ENCODE results near the gene SIGLEC14. TPM values are rescaled to one million over a fixed set of nuclear protein-coding genes. Genes with fewer than 3 reads are reported as not detected.

The SIGLEC14 gene
- total RNA-seq, 2 experiments from 2014 or later = not detected

DNA sequence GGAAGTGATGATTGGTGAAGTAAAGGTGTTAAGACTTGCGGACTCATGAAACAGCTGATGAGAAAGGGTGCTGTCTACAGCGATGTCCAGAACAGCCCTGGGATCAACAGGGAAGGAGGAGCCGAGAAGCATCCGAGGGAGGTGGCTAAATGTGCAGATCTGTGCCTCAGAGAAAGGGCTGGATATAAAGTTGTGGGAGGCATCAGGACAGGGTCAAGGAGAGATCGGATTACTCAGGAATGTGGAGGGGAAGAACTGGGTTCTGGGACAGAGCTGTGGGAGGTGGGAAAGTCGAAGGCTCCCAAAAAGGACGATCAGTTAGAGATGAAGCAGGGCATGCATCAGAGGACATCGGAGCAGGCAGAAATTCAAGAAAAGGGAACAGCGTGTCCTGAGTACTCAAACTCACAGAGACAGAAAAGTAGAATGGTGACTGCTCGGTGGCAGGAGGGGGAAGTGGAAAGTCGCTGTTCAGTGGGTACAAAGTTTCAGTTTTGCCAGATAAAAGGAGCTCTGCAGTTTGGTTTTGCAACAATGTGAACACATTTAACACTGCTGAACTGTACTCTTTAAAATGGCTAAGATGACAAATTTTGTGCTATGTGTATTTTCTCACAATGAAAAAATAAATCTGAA lies 1.9 kb downstream of the SIGLEC14 start:
- no peak for TF ChIP-seq CTCF (conservative IDR thresholded peaks at IDR 0.05; ENCODE audit: low read length)
- Histone ChIP-seq H3K4me2 (ENCODE audit: low read length) (peak overlapping the region; percentile 54), H3K36me3 (ENCODE audit: insufficient read depth, low read length) (no peaks in the 10 kb centered on the region), H3K9me3 (ENCODE audit: low read length) (no peaks in the 10 kb centered on the region), H2AFZ (ENCODE audit: low read length) (no peak overlapping the region), H3K4me3 (ENCODE audit: low read depth, low read length, poor library complexity, severe bottlenecking) (no peak overlapping the region), H4K20me1 (ENCODE audit: insufficient read depth, low read length) (no peaks in the 10 kb centered on the region), H3K27ac (ENCODE audit: low read depth, low read length, poor library complexity, severe bottlenecking) (no peak overlapping the region), H3K4me1 (ENCODE audit: insufficient read depth, low read length, poor library complexity, severe bottlenecking) (peaks cover 9% of the 10 kb centered on the region), H3K9me2 (ENCODE audit: insufficient read depth, low read length) (no peaks in the 10 kb centered on the region), H3K79me2 (ENCODE audit: insufficient read depth, low read depth, low read length) (no peaks in the 10 kb centered on the region)
- DNase-seq (ENCODE audit: low spot score) = no peak
- no TSS peak for BruUV-seq (replicated peaks)
- POLR2A ChIA-PET = no interaction called here
- CTCF ChIA-PET (ENCODE audit: unreplicated experiment) = no interaction called here
- intact Hi-C loops (cut with micrococcal nuclease; ENCODE audit: unreplicated experiment) = no loop called here

DNA sequence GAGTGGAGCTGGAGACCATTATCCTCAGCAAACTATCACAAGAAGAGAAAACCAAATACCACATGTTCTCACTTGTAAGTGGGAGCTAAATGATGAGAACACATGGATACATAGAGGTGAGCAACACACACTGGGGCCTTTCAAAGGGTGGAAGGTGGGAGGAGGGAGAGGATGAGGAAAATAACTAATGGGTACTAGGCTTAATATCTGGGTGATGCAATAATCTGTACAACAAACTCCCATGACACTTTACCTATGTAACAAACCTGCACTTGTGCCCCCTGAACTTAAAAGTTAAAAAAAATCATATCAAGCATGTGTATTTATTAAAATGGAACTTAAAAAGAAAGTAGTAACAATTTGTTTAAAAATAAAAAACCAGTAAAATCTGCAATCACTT lies 5.0 kb downstream of the SIGLEC14 start:
- H3K36me3 ChIP-seq (ENCODE audit: insufficient read depth, low read length) = no peaks in the 10 kb centered on the region
- no peaks in the 10 kb centered on the region for H4K20me1 ChIP-seq (ENCODE audit: insufficient read depth, low read length)
- no peak overlapping the region for H3K27ac ChIP-seq (ENCODE audit: low read depth, low read length, poor library complexity, severe bottlenecking)
- no peaks in the 10 kb centered on the region for H3K9me2 ChIP-seq (ENCODE audit: insufficient read depth, low read length)
- TF ChIP-seq EZH2phosphoT487 (IDR thresholded peaks at IDR 0.05; ENCODE audit: borderline replicate concordance, low read depth, low read length) (no peak), CTCF (conservative IDR thresholded peaks at IDR 0.05; ENCODE audit: low read length) (no peak)
- intact Hi-C loops (cut with micrococcal nuclease; ENCODE audit: unreplicated experiment) = no loop called here
- H3K9me3 ChIP-seq (ENCODE audit: low read length) = 0 out of 2 replicates have a peak, but pooled peaks cover 5% of the 10 kb centered on the region
- ChIA-PET CTCF (ENCODE audit: unreplicated experiment) (no interaction called here), POLR2A (no interaction called here)
- no peak overlapping the region for H3K4me2 ChIP-seq (ENCODE audit: low read length)
- peaks cover 9% of the 10 kb centered on the region for H3K4me1 ChIP-seq (ENCODE audit: insufficient read depth, low read length, poor library complexity, severe bottlenecking)
- H2AFZ ChIP-seq (ENCODE audit: low read length) = no peak overlapping the region
- BruUV-seq (replicated peaks) = no TSS peak
- DNase-seq (ENCODE audit: low spot score) = no peak
- H3K79me2 ChIP-seq (ENCODE audit: insufficient read depth, low read depth, low read length) = no peaks in the 10 kb centered on the region
- no peak overlapping the region for H3K4me3 ChIP-seq (ENCODE audit: low read depth, low read length, poor library complexity, severe bottlenecking)

- 0 out of 2 replicates have a peak, but pooled peaks cover 5% of the 10 kb centered on the region for H3K9me3 ChIP-seq (ENCODE audit: low read length)
- CTCF ChIA-PET (ENCODE audit: unreplicated experiment) = no interaction called here
- no peak overlapping the region for H3K27ac ChIP-seq (ENCODE audit: low read depth, low read length, poor library complexity, severe bottlenecking)
- intact Hi-C loops (cut with micrococcal nuclease; ENCODE audit: unreplicated experiment) = no loop called here
- POLR2A ChIA-PET = no interaction called here
- no peaks in the 10 kb centered on the region for H4K20me1 ChIP-seq (ENCODE audit: insufficient read depth, low read length)
- BruUV-seq (replicated peaks) = no TSS peak
- H3K9me2 ChIP-seq (ENCODE audit: insufficient read depth, low read length) = no peaks in the 10 kb centered on the region
- DNase-seq (ENCODE audit: low spot score) = no peak
- TF ChIP-seq CTCF (conservative IDR thresholded peaks at IDR 0.05; ENCODE audit: low read length) (no peak), EZH2phosphoT487 (IDR thresholded peaks at IDR 0.05; ENCODE audit: borderline replicate concordance, low read depth, low read length) (no peak)
- H3K36me3 ChIP-seq (ENCODE audit: insufficient read depth, low read length) = no peaks in the 10 kb centered on the region
- H3K79me2 ChIP-seq (ENCODE audit: insufficient read depth, low read depth, low read length) = no peaks in the 10 kb centered on the region
- H2AFZ ChIP-seq (ENCODE audit: low read length) = no peak overlapping the region
- H3K4me2 ChIP-seq (ENCODE audit: low read length) = no peak overlapping the region
- no peak overlapping the region for H3K4me3 ChIP-seq (ENCODE audit: low read depth, low read length, poor library complexity, severe bottlenecking)
- H3K4me1 ChIP-seq (ENCODE audit: insufficient read depth, low read length, poor library complexity, severe bottlenecking) = peaks cover 9% of the 10 kb centered on the region
These were observed 6.2 kb downstream of the SIGLEC14 start for GRCh38 chr19:51640386-51640785.

Data from OCI-LY7 (cell line).